H9 (cell line): Measurements from ENCODE around the gene NEK7. TPM values are rescaled to one million over a fixed set of nuclear protein-coding genes. Genes with fewer than 3 reads are reported as not detected.
"Not testable (repeated sequence)": the region's sequence is repeated elsewhere in the genome, so short reads cannot be mapped to it uniquely, and the experiment has no call there.

Experiments used
- DNase-seq: peaks from one replicate; pipeline ENCODE4 v3.0.0-alpha.2; 2017
- H2AFZ ChIP-seq: one replicate; pipeline ENCODE4 v1.6.1; 2013; ENCODE audit warnings: mild to moderate bottlenecking, low read length, control low read depth, moderate library complexity
- H2AK5ac ChIP-seq: 2 replicates; pipeline ENCODE4 v1.6.1; 2013; ENCODE audit warnings: low read length, control low read depth, mixed read lengths; ENCODE audit not compliant: insufficient read length
- H2BK120ac ChIP-seq: one replicate; pipeline ENCODE4 v1.6.1; 2013; ENCODE audit warnings: low read depth, mild to moderate bottlenecking, low read length, control low read depth, inconsistent platforms; ENCODE audit not compliant: poor library complexity, severe bottlenecking
- H2BK12ac ChIP-seq: 2 replicates; pipeline ENCODE4 v1.6.1; 2013; ENCODE audit warnings: low read length, control low read depth, mixed read lengths, low read depth; ENCODE audit not compliant: insufficient read length
- H2BK15ac ChIP-seq: 2 replicates; pipeline ENCODE4 v1.6.1; 2013; ENCODE audit warnings: low read depth, low read length, control low read depth
- H2BK20ac ChIP-seq: one replicate; pipeline ENCODE4 v1.6.1; 2013; ENCODE audit warnings: low read depth, mild to moderate bottlenecking, low read length, control low read depth, inconsistent platforms; ENCODE audit not compliant: poor library complexity, severe bottlenecking
- H2BK5ac ChIP-seq: 2 replicates; pipeline ENCODE4 v1.6.1; 2013; ENCODE audit warnings: low read length, control low read depth, mixed read lengths; ENCODE audit not compliant: insufficient read length
- H3K14ac ChIP-seq: 2 replicates; pipeline ENCODE4 v1.6.1; 2013; ENCODE audit warnings: low read length, control low read depth; ENCODE audit not compliant: insufficient read depth
- H3K18ac ChIP-seq: 2 replicates; pipeline ENCODE4 v1.6.1; 2013; ENCODE audit warnings: low read depth, mild to moderate bottlenecking, mixed read lengths, low read length, control low read depth; ENCODE audit not compliant: insufficient read length
- H3K23ac ChIP-seq: 2 replicates; pipeline ENCODE4 v1.6.1; 2013; ENCODE audit warnings: low read length, control low read depth, mixed read lengths, low read depth; ENCODE audit not compliant: insufficient read length
- H3K23me2 ChIP-seq: 2 replicates; pipeline ENCODE4 v1.6.1; 2013; ENCODE audit warnings: low read depth, mild to moderate bottlenecking, mixed read lengths, low read length, control low read depth; ENCODE audit not compliant: insufficient read length, poor library complexity, severe bottlenecking
- H3K27ac ChIP-seq: 2 replicates; pipeline ENCODE4 v1.5.1; 2013; ENCODE audit warnings: low read length, control low read depth, mixed read lengths, low read depth; ENCODE audit not compliant: insufficient read length
- H3K27me3 ChIP-seq: 2 replicates; pipeline ENCODE4 v1.6.1; 2013; ENCODE audit warnings: low read length, control low read depth, inconsistent platforms; ENCODE audit not compliant: insufficient read depth
- H3K4ac ChIP-seq: 2 replicates; pipeline ENCODE4 v1.6.1; 2013; ENCODE audit warnings: low read depth, mild to moderate bottlenecking, control low read depth, inconsistent platforms, low read length, moderate library complexity
- H3K4me1 ChIP-seq: 2 replicates; pipeline ENCODE4 v1.6.1; 2013; ENCODE audit warnings: low read length, control low read depth, inconsistent platforms; ENCODE audit not compliant: insufficient read depth
- H3K4me2 ChIP-seq: 2 replicates; pipeline ENCODE4 v1.6.1; 2013; ENCODE audit warnings: low read length, control low read depth, mixed read lengths; ENCODE audit not compliant: insufficient read length, insufficient read depth
- H3K56ac ChIP-seq: 2 replicates; pipeline ENCODE4 v1.6.1; 2013; ENCODE audit warnings: low read depth, mild to moderate bottlenecking, mixed read lengths, low read length, control low read depth; ENCODE audit not compliant: insufficient read length
- H3K79me1 ChIP-seq: 2 replicates; pipeline ENCODE4 v1.6.1; 2013; ENCODE audit warnings: low read depth, mild to moderate bottlenecking, moderate library complexity, low read length, control low read depth, inconsistent platforms; ENCODE audit not compliant: insufficient read depth, poor library complexity, severe bottlenecking
- H3K79me2 ChIP-seq: 2 replicates; pipeline ENCODE4 v1.6.1; 2013; ENCODE audit warnings: low read length, control low read depth, inconsistent platforms; ENCODE audit not compliant: insufficient read depth
- H3K9ac ChIP-seq: 2 replicates; pipeline ENCODE4 v1.6.1; 2013; ENCODE audit warnings: low read length, control low read depth, mixed read lengths; ENCODE audit not compliant: insufficient read length; ENCODE audit errors: extremely low read depth
- H3K9me3 ChIP-seq: one replicate; pipeline ENCODE4 v1.6.1; 2013; ENCODE audit warnings: low read depth, low read length, inconsistent platforms; ENCODE audit not compliant: control insufficient read depth
- H3T11ph ChIP-seq: one replicate; pipeline ENCODE4 v1.6.1; 2013; ENCODE audit warnings: mild to moderate bottlenecking, low read length, control low read depth, inconsistent platforms
- H4K20me1 ChIP-seq: one replicate; pipeline ENCODE4 v1.6.1; 2013; ENCODE audit not compliant: control insufficient read depth, insufficient read length, insufficient read depth
- H4K5ac ChIP-seq: 2 replicates; pipeline ENCODE4 v1.6.1; 2013; ENCODE audit warnings: low read depth, mild to moderate bottlenecking, mixed read lengths, low read length, control low read depth; ENCODE audit not compliant: insufficient read length
- H4K8ac ChIP-seq: replicated peaks from 2 replicates; pipeline ENCODE4 v1.6.1; 2013; ENCODE audit warnings: low read length, control low read depth, mixed read lengths, low read depth; ENCODE audit not compliant: insufficient read length
- H4K91ac ChIP-seq: 2 replicates; pipeline ENCODE4 v1.6.1; 2013; ENCODE audit warnings: low read depth, mild to moderate bottlenecking, moderate library complexity, mixed read lengths, low read length, control low read depth; ENCODE audit not compliant: insufficient read length
- H3K27ac Mint-ChIP-seq, 3 experiments: 2 replicates in 2 of 3; 3 replicates in 1 of 3; pipeline ENCODE4 v1.8.0; 2020 to 2021; ENCODE audit warnings: mixed read lengths in 3 of 3, mild to moderate bottlenecking in 1 of 3, moderate library complexity in 1 of 3
- H3K27me3 Mint-ChIP-seq: 2 replicates; pipeline ENCODE4 v1.8.0; 2021; ENCODE audit warnings: low read depth, mild to moderate bottlenecking, moderate library complexity, mixed read lengths
- H3K36me3 Mint-ChIP-seq, 3 experiments: 2 replicates in 2 of 3; 3 replicates in 1 of 3; pipeline ENCODE4 v1.8.0; 2020 to 2021; ENCODE audit warnings: low read depth in 3 of 3, mixed read lengths in 3 of 3; ENCODE audit not compliant: insufficient read depth in 1 of 3
- H3K4me1 Mint-ChIP-seq, 2 experiments: 2 replicates each; pipeline ENCODE4 v1.8.0; 2020; ENCODE audit warnings: mixed read lengths in 2 of 2
- H3K4me3 Mint-ChIP-seq, 2 experiments: 2 replicates in 1 of 2; 3 replicates in 1 of 2; pipeline ENCODE4 v1.8.0; 2020 to 2021; ENCODE audit warnings: mild to moderate bottlenecking in 2 of 2, mixed read lengths in 2 of 2, moderate library complexity in 1 of 2
- H3K9me3 Mint-ChIP-seq, 2 experiments: 2 replicates in 1 of 2; 3 replicates in 1 of 2; pipeline ENCODE4 v1.8.0; 2020; ENCODE audit warnings: mild to moderate bottlenecking in 2 of 2, mixed read lengths in 2 of 2, moderate library complexity in 1 of 2
- WGBS: extraction: QIAGEN DNeasy Blood & Tissue Kit; methylation state at CpG from one replicate; pipeline ENCODE4 v1.1.7; 2013; ENCODE audit warnings: missing lambda C conversion rate, low lambda C conversion rate, mixed read lengths; ENCODE audit not compliant: insufficient read length; ENCODE audit errors: extremely low coverage; 5-methylcytosine and 5-hydroxymethylcytosine counted together
- total RNA-seq: library from RNA; stranded (reverse); gene quantifications from 2 replicates; pipeline ENCODE4 v1.2.1, GENCODE V29; 2021
- TF ChIP-seq, protein P1 (sequence below): fragments of 200-600 bp; sonication (generic); conservative IDR thresholded peaks from 3 replicates; pipeline ENCODE4 v1.8.0; 2021; ENCODE audit warnings: antibody characterized with exemption, mild to moderate bottlenecking

NEK7 gene
- total RNA-seq, 1 experiment from 2014 or later = 9.6 TPM

GRCh38 chr1:198304431-198304830 is 147.6 kb downstream of the NEK7 start:
- Histone ChIP-seq H2BK15ac (no peak overlapping the region), H2BK120ac (no peak overlapping the region), H4K8ac (no peak overlapping the region), H3K4me1 (no peaks in the 10 kb centered on the region), H2BK20ac (no peak overlapping the region), H3K4me2 (no peak overlapping the region), H3K27ac (no peak overlapping the region), H4K91ac (no peak overlapping the region), H3K4ac (no peak overlapping the region), H2BK12ac (no peak overlapping the region), H3K79me1 (no peaks in the 10 kb centered on the region), H3K23me2 (no peaks in the 10 kb centered on the region), H3K14ac (no peak overlapping the region), H3K18ac (no peak overlapping the region), H3K79me2 (no peaks in the 10 kb centered on the region), H2BK5ac (no peak overlapping the region), H3T11ph (no peak overlapping the region), H3K27me3 (no peaks in the 10 kb centered on the region), H2AK5ac (no peak overlapping the region), H3K56ac (no peak overlapping the region), H4K20me1 (no peaks in the 10 kb centered on the region), H3K9ac (no peak overlapping the region), H3K23ac (no peak overlapping the region), H3K9me3 (no peaks in the 10 kb centered on the region), H4K5ac (no peak overlapping the region), H2AFZ (no peak overlapping the region)
- Mint-ChIP-seq H3K27me3 (no peaks in the 10 kb centered on the region), H3K4me1 (peaks cover 7 to 12% of the 10 kb centered on the region in 2 experiments), H3K4me3 (no peak overlapping the region), H3K9me3 (peaks cover 0 to 2% of the 10 kb centered on the region in 2 experiments; a peak in 1 of 5 replicates), H3K27ac (no peak overlapping the region), H3K36me3 (peaks cover 0 to 5% (median 0%) of the 10 kb centered on the region in 3 experiments; a peak in 2 of 7 replicates)
- TF ChIP-seq, protein P1, sequence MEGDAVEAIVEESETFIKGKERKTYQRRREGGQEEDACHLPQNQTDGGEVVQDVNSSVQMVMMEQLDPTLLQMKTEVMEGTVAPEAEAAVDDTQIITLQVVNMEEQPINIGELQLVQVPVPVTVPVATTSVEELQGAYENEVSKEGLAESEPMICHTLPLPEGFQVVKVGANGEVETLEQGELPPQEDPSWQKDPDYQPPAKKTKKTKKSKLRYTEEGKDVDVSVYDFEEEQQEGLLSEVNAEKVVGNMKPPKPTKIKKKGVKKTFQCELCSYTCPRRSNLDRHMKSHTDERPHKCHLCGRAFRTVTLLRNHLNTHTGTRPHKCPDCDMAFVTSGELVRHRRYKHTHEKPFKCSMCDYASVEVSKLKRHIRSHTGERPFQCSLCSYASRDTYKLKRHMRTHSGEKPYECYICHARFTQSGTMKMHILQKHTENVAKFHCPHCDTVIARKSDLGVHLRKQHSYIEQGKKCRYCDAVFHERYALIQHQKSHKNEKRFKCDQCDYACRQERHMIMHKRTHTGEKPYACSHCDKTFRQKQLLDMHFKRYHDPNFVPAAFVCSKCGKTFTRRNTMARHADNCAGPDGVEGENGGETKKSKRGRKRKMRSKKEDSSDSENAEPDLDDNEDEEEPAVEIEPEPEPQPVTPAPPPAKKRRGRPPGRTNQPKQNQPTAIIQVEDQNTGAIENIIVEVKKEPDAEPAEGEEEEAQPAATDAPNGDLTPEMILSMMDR = no peak
- whole genome bisulfite sequencing = no CpG with 5 or more reads among the region's 3 CpGs
- DNase-seq = no peak

- not testable (repeated sequence) for H3T11ph ChIP-seq, H2BK15ac ChIP-seq, H3K9me3 ChIP-seq, H4K91ac ChIP-seq, H3K9me3 Mint-ChIP-seq, H2BK5ac ChIP-seq, H3K56ac ChIP-seq, H3K14ac ChIP-seq, H3K4ac ChIP-seq, H2AFZ ChIP-seq, H2BK20ac ChIP-seq, H3K9ac ChIP-seq, H3K27ac ChIP-seq, H3K23ac ChIP-seq, H4K20me1 ChIP-seq, H4K8ac ChIP-seq, H2BK120ac ChIP-seq, H3K79me2 ChIP-seq, H2BK12ac ChIP-seq, H4K5ac ChIP-seq, H3K27me3 ChIP-seq, H3K4me1 ChIP-seq, H3K79me1 ChIP-seq, H2AK5ac ChIP-seq, H3K23me2 ChIP-seq, H3K4me2 ChIP-seq, H3K18ac ChIP-seq
- peak overlapping the region; percentile 67 to 76 for H3K4me3 Mint-ChIP-seq
- H3K27ac Mint-ChIP-seq = peak overlapping the region in 2 of 3 experiments; percentile 53 to 73; a peak in 2 of 7 replicates
- H3K27me3 Mint-ChIP-seq = peaks cover 32% of the 10 kb centered on the region
- no CpG with 5 or more reads among the region's 15 CpGs for WGBS
- peak; percentile 81 for DNase-seq
- H3K4me1 Mint-ChIP-seq = peaks cover 35 to 36% of the 10 kb centered on the region in 2 experiments
- peaks cover 0 to 16% (median 4%) of the 10 kb centered on the region in 3 experiments; a peak in 3 of 7 replicates for H3K36me3 Mint-ChIP-seq
Measured at GRCh38 chr1:198314817-198315216, 158.0 kb downstream of the NEK7 start.
